WERI-Rb-1 (cell line): ENCODE results near the gene MRGPRD.

Experiments
- DNase-seq: peaks from one replicate; pipeline ENCODE4 v3.0.0-alpha.2; 2020
- H3K27ac ChIP-seq: fragments of 250-450 bp; sonication (Bioruptor Pico); 2 replicates; pipeline ENCODE4 v1.5.1; 2020; ENCODE audit warnings: mild to moderate bottlenecking, moderate library complexity
- H3K27me3 ChIP-seq: fragments of 250-450 bp; sonication (Bioruptor Pico); 2 replicates; pipeline ENCODE4 v1.5.1; 2021; ENCODE audit warnings: mild to moderate bottlenecking, low read depth, moderate library complexity; ENCODE audit not compliant: insufficient read depth, severe bottlenecking
- H3K36me3 ChIP-seq: fragments of 250-450 bp; sonication (Bioruptor Pico); 2 replicates; pipeline ENCODE4 v1.5.1; 2020; ENCODE audit warnings: mild to moderate bottlenecking, moderate library complexity
- H3K4me3 ChIP-seq: 2 replicates; pipeline ENCODE4 v1.5.1; 2011; ENCODE audit warnings: low read depth, mild to moderate bottlenecking, control low read depth, low read length
- H3K9me3 ChIP-seq: fragments of 250-450 bp; sonication (Bioruptor Pico); 2 replicates; pipeline ENCODE4 v1.5.1; 2021; ENCODE audit warnings: mild to moderate bottlenecking, moderate library complexity; ENCODE audit not compliant: severe bottlenecking
- CTCF ChIP-seq: IDR thresholded peaks from 2 replicates; pipeline ENCODE4 v1.5.1; 2011; ENCODE audit warnings: low read depth, mild to moderate bottlenecking, control low read depth, inconsistent platforms, low read length

The MRGPRD gene

GRCh38 chr11:69008737-69009440 is 28.1 kb upstream of the MRGPRD start:
- H3K27me3 ChIP-seq = no peaks in the 10 kb centered on the region
- H3K9me3 ChIP-seq = no peaks in the 10 kb centered on the region
- no peak for DNase-seq
- TF ChIP-seq CTCF = no peak
- H3K4me3 ChIP-seq = no peak overlapping the region
- no peaks in the 10 kb centered on the region for H3K36me3 ChIP-seq
- no peak overlapping the region for H3K27ac ChIP-seq

GRCh38 chr11:69007975-69008381 is 27.2 kb upstream of the MRGPRD start:
- DNase-seq = no peak
- Histone ChIP-seq H3K9me3 (no peaks in the 10 kb centered on the region), H3K27ac (no peak overlapping the region), H3K36me3 (no peaks in the 10 kb centered on the region), H3K27me3 (no peaks in the 10 kb centered on the region), H3K4me3 (no peak overlapping the region)
- no peak for TF ChIP-seq CTCF

GRCh38 chr11:69006816-69007215 is 26.0 kb upstream of the MRGPRD start:
- DNase-seq = no peak
- H3K27ac ChIP-seq = no peak overlapping the region
- H3K4me3 ChIP-seq = no peak overlapping the region
- no peaks in the 10 kb centered on the region for H3K27me3 ChIP-seq
- TF ChIP-seq CTCF = no peak
- no peaks in the 10 kb centered on the region for H3K9me3 ChIP-seq
- no peaks in the 10 kb centered on the region for H3K36me3 ChIP-seq

DNA sequence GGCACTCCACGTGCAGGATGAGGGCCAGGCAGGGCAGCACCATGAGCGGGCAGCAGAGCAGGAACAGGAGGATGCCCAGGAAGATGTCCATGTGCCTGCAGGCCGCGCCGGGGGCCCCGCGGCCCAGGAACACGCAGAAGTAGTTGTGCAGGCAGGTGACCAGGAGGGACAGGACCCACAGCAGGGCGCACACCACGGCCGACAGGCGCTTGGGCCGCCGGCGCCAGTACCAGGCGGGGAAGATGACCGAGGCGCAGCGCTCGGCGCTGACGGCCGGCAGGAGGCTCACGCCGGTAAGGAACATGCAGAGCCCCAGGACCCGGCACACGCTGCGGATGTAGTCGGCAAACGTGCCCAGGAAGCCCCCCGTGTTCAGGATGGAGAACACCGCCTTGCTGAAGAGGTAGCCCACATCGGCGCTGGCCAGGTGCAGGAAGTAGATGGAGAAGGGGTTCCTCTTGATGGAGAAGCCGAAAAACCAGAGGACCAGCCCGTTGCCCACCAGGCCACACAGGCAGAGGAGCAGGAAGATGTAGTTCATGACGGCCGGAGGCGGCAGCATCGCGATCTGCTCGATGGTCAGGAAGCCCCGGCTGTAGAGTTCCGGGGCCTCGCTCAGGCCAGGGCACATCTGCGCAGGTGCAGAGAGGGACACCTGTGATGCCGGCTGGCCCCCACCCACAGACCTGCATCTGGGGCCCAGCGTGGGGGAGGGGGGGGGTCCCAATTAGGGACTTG is 25.0 kb upstream of the MRGPRD start:
- TF ChIP-seq CTCF = no peak
- H3K9me3 ChIP-seq = no peaks in the 10 kb centered on the region
- H3K4me3 ChIP-seq = no peak overlapping the region
- H3K27ac ChIP-seq = no peak overlapping the region
- H3K27me3 ChIP-seq = no peaks in the 10 kb centered on the region
- DNase-seq = no peak
- no peaks in the 10 kb centered on the region for H3K36me3 ChIP-seq

GRCh38 chr11:69005183-69005630 is 24.4 kb upstream of the MRGPRD start:
- DNase-seq = no peak
- Histone ChIP-seq H3K9me3 (no peaks in the 10 kb centered on the region), H3K36me3 (no peaks in the 10 kb centered on the region), H3K27me3 (no peaks in the 10 kb centered on the region), H3K4me3 (no peak overlapping the region), H3K27ac (no peak overlapping the region)
- TF ChIP-seq CTCF = no peak
